Effector CD8-positive, alpha-beta T cell (primary cell): ENCODE measurements around the gene HJURP.

Experiments
- DNase-seq: peaks from one replicate; lab custom pipeline; 2025; lab: John Stamatoyannopoulos, UW

HJURP gene

GRCh38 chr2:233847248-233847898, 7.0 kb downstream of the HJURP start:
- DNase-seq: no peak

GRCh38 chr2:233846387-233847247, 7.7 kb downstream of the HJURP start:
- no peak for DNase-seq

- DNase-seq: no peak
These were observed 8.9 kb downstream of the HJURP start for GRCh38 chr2:233845301-233846060.

GRCh38 chr2:233844836-233845235, 9.5 kb downstream of the HJURP start:
- no peak for DNase-seq

- DNase-seq: no peak
These were observed 10.1 kb downstream of the HJURP start for GRCh38 chr2:233844064-233844807.

- no peak for DNase-seq
These were observed 13.2 kb downstream of the HJURP start for GRCh38 chr2:233841183-233841582.

GRCh38 chr2:233840520-233840919, 13.8 kb downstream of the HJURP start:
- DNase-seq: no peak

GRCh38 chr2:233839447-233839820, 14.9 kb downstream of the HJURP start:
- DNase-seq: no peak

- no peak for DNase-seq
These were observed 15.4 kb downstream of the HJURP start for GRCh38 chr2:233838726-233839446.

GRCh38 chr2:233838251-233838650, 16.1 kb downstream of the HJURP start:
- no peak for DNase-seq

GRCh38 chr2:233837694-233838229, 16.6 kb downstream of the HJURP start:
- no peak for DNase-seq

GRCh38 chr2:233836359-233836758, 18.0 kb downstream of the HJURP start:
- DNase-seq: no peak

- DNase-seq: no peak
These were observed 18.8 kb downstream of the HJURP start for GRCh38 chr2:233835230-233836186.

GRCh38 chr2:233833345-233833744, 21.0 kb downstream of the HJURP start:
- no peak for DNase-seq

GRCh38 chr2:233832869-233833311, 21.4 kb downstream of the HJURP start:
- no peak for DNase-seq

- DNase-seq: no peak
These were observed 21.9 kb downstream of the HJURP start for GRCh38 chr2:233832414-233832813.

GRCh38 chr2:233831861-233832260, 22.5 kb downstream of the HJURP start:
- DNase-seq: no peak

GRCh38 chr2:233831011-233831721, 23.2 kb downstream of the HJURP start:
- DNase-seq: no peak
